Heart left ventricle (tissue), 13 donors: ENCODE data around the gene NKIRAS2.

Source experiments
- POLR2A ChIP-seq, 2 donors: fragments of 450-650 bp; IDR thresholded peaks; one replicate each; pipeline ENCODE4 v1.6.1; 2017; ENCODE audit warnings: antibody characterized with exemption in 2 of 2, mild to moderate bottlenecking in 2 of 2, moderate library complexity in 2 of 2
- TF ChIP-seq, protein P1 (sequence below), 12 donors: fragments of 200-600 bp; sonication (generic) in 4 of 12; IDR thresholded peaks; one replicate each; pipeline versions ENCODE4 v1.5.0 to v1.8.0; 2018 to 2022; ENCODE audit warnings: antibody characterized with exemption in 12 of 12, mild to moderate bottlenecking in 5 of 12
- donor health status: ischemic (EF 13 %, LVEDD 7.1; RV severe dilation, severe dysfunction).
- donor health status: DM: no; HTN: yes; CAD: no.
- donor health status: DM: no; HTN: no; CAD: no.
- donor health status: ischemic (EF 25% LVEDD 6.9; RV normal size, moderate dysfunction).
- donor health status: ischemic (EF 25% LVEDD 5.7; RV mildly dilated, moderate dysfunction).
- donor health status: ischemic (EF 35%, LVEDD 5.7; RV mildly dilated, moderate dysfunction).
- donor health status: nonischemic (EF 11% LVEDD 7.7; RV severe dilation, severe dysfunction).
- donor health status: DM: yes; HTN: yes; CAD: no.
- donor health status: PGD.
- donor health status: ischemic (EF 29% LVEDD 5.4; RV normal size, mild dysfunction).
- donor health status: nonischemic (EF 23%, LVEDD 6.1; RV moderate dilation, normal function).

DNA sequence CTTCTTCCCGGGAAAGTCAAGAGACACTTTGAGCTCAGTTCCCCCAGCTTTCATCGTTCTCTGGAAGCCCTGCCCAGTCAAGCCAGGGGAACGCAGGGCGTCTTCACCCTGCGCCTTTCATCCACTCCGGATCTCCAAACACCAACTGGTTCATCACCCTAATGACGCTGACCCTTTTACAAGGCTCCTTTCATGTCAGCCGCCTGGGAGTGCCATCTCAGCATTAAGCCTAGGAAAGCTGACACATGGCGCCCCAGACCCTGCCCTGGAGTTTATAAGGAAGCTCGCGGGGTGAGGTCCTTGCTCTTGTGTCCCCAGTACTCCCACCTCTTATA is 2.1 kb upstream of the NKIRAS2 start:
- TF ChIP-seq, protein P1, sequence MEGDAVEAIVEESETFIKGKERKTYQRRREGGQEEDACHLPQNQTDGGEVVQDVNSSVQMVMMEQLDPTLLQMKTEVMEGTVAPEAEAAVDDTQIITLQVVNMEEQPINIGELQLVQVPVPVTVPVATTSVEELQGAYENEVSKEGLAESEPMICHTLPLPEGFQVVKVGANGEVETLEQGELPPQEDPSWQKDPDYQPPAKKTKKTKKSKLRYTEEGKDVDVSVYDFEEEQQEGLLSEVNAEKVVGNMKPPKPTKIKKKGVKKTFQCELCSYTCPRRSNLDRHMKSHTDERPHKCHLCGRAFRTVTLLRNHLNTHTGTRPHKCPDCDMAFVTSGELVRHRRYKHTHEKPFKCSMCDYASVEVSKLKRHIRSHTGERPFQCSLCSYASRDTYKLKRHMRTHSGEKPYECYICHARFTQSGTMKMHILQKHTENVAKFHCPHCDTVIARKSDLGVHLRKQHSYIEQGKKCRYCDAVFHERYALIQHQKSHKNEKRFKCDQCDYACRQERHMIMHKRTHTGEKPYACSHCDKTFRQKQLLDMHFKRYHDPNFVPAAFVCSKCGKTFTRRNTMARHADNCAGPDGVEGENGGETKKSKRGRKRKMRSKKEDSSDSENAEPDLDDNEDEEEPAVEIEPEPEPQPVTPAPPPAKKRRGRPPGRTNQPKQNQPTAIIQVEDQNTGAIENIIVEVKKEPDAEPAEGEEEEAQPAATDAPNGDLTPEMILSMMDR (IDR thresholded peaks at IDR 0.05), result no peak
- TF ChIP-seq POLR2A (IDR thresholded peaks at IDR 0.05), result no peak
